Measurements from ENCODE around the gene PALLD. TPM values are rescaled to one million over a fixed set of nuclear protein-coding genes. Genes with fewer than 3 reads are reported as not detected.
"Not testable (repeated sequence)": the region's sequence is repeated elsewhere in the genome, so short reads cannot be mapped to it uniquely, and the experiment has no call there.

PALLD gene
- 15.7 and 18.3 TPM in 2 replicates for total RNA-seq (2021)
- long read RNA-seq, full-length matches to known transcripts, result 16 of 91 reads
- long read RNA-seq, partial matches to known transcripts, result 37 of 91 reads
- long read RNA-seq, other reads (novel, unspliced or antisense), result 38 of 91 reads

DNA sequence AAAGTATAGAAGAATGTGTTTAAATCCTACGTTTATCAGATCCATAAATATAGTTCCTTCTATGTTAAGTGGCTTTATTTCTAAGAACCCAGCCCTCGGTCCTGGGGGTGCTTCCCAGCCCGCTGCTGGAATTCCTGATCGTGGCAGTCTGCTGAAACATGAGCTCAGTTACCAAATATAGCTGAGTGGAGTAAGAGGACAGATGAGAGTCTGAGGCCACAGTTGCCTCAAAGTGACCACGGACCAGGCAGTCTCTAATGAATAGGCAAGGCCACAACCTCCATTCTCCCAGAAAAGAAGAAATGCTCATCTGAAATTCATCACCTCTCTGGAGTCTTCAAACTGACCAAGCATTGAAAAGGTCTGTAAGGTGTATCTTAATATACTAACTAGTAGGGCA is at the start of gene PALLD:
Gene PALLD (plus strand): TSS at position 219 of the 400 bp plus-strand sequence.
- H2BK5ac ChIP-seq (ENCODE audit: insufficient read length, low read length), result no peak within 1 kb of the TSS
- no peak within 1 kb of the TSS for H2BK20ac ChIP-seq (ENCODE audit: low read depth, low read length, poor library complexity, severe bottlenecking)
- H2BK15ac ChIP-seq (ENCODE audit: low read depth, low read length), result no peak within 1 kb of the TSS
- Mint-ChIP-seq H3K27ac (peak within 1 kb of the TSS in 1 of 3 experiments; percentile 56; a peak in 1 of 7 replicates), H3K9me3 (no peaks in the 10 kb centered on the region; a peak in 1 of 5 replicates), H3K4me3 (no peak within 1 kb of the TSS), H3K27me3 (ENCODE audit: low read depth) (no peaks in the 10 kb centered on the region), H3K36me3 (ENCODE audit: insufficient read depth in 1 of 3, low read depth in 3 of 3) (0 out of 7 replicates have a peak, but pooled peaks cover 0 to 4% (median 0%) of the 10 kb centered on the region in 3 experiments), H3K4me1 (peaks cover 13 to 18% of the 10 kb centered on the region in 2 experiments)
- H3K4me2 ChIP-seq (ENCODE audit: insufficient read depth, insufficient read length, low read length), result no peak within 1 kb of the TSS
- TF ChIP-seq, protein P1, sequence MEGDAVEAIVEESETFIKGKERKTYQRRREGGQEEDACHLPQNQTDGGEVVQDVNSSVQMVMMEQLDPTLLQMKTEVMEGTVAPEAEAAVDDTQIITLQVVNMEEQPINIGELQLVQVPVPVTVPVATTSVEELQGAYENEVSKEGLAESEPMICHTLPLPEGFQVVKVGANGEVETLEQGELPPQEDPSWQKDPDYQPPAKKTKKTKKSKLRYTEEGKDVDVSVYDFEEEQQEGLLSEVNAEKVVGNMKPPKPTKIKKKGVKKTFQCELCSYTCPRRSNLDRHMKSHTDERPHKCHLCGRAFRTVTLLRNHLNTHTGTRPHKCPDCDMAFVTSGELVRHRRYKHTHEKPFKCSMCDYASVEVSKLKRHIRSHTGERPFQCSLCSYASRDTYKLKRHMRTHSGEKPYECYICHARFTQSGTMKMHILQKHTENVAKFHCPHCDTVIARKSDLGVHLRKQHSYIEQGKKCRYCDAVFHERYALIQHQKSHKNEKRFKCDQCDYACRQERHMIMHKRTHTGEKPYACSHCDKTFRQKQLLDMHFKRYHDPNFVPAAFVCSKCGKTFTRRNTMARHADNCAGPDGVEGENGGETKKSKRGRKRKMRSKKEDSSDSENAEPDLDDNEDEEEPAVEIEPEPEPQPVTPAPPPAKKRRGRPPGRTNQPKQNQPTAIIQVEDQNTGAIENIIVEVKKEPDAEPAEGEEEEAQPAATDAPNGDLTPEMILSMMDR (conservative IDR thresholded peaks at IDR 0.05), result no peak
- H4K5ac ChIP-seq (ENCODE audit: insufficient read length, low read depth, low read length), result no peak within 1 kb of the TSS
- H3T11ph ChIP-seq (ENCODE audit: low read length), result no peak within 1 kb of the TSS
- no peak within 1 kb of the TSS for H3K23ac ChIP-seq (ENCODE audit: insufficient read length, low read depth, low read length)
- H3K4ac ChIP-seq (ENCODE audit: low read depth, low read length), result no peak within 1 kb of the TSS
- WGBS (ENCODE audit: extremely low coverage, insufficient read length, low lambda C conversion rate), result no CpG with 5 or more reads among the region's 5 CpGs
- H2AK5ac ChIP-seq (ENCODE audit: insufficient read length, low read length), result no peak within 1 kb of the TSS
- no peak for DNase-seq
- H3K9ac ChIP-seq (ENCODE audit: extremely low read depth, insufficient read length, low read length), result no peak within 1 kb of the TSS
- no peak within 1 kb of the TSS for H3K18ac ChIP-seq (ENCODE audit: insufficient read length, low read depth, low read length)
- no peak within 1 kb of the TSS for H2BK120ac ChIP-seq (ENCODE audit: low read depth, low read length, poor library complexity, severe bottlenecking)
- H3K14ac ChIP-seq (ENCODE audit: insufficient read depth, low read length), result no peak within 1 kb of the TSS
- no peak within 1 kb of the TSS for H4K8ac ChIP-seq (replicated peaks; ENCODE audit: insufficient read length, low read depth, low read length)
- H4K20me1 ChIP-seq (ENCODE audit: control insufficient read depth, insufficient read depth, insufficient read length), result no peaks in the 10 kb centered on the region
- H3K79me2 ChIP-seq (ENCODE audit: insufficient read depth, low read length), result no peaks in the 10 kb centered on the region
- no peak within 1 kb of the TSS for H2BK12ac ChIP-seq (ENCODE audit: insufficient read length, low read depth, low read length)
- no peak within 1 kb of the TSS for H3K56ac ChIP-seq (ENCODE audit: insufficient read length, low read depth, low read length)
- H3K23me2 ChIP-seq (ENCODE audit: insufficient read length, low read depth, low read length, poor library complexity, severe bottlenecking), result no peaks in the 10 kb centered on the region
- no peak within 1 kb of the TSS for H2AFZ ChIP-seq (ENCODE audit: low read length)
- no peaks in the 10 kb centered on the region for H3K79me1 ChIP-seq (ENCODE audit: insufficient read depth, low read depth, low read length, poor library complexity, severe bottlenecking)
- no peaks in the 10 kb centered on the region for H3K9me3 ChIP-seq (ENCODE audit: control insufficient read depth, low read depth, low read length)
- H3K4me1 ChIP-seq (ENCODE audit: insufficient read depth, low read length), result no peaks in the 10 kb centered on the region
- H4K91ac ChIP-seq (ENCODE audit: insufficient read length, low read depth, low read length), result no peak within 1 kb of the TSS
- no peaks in the 10 kb centered on the region for H3K27me3 ChIP-seq (ENCODE audit: insufficient read depth, low read length)
- no peak within 1 kb of the TSS for H3K27ac ChIP-seq (ENCODE audit: insufficient read length, low read depth, low read length)

DNA sequence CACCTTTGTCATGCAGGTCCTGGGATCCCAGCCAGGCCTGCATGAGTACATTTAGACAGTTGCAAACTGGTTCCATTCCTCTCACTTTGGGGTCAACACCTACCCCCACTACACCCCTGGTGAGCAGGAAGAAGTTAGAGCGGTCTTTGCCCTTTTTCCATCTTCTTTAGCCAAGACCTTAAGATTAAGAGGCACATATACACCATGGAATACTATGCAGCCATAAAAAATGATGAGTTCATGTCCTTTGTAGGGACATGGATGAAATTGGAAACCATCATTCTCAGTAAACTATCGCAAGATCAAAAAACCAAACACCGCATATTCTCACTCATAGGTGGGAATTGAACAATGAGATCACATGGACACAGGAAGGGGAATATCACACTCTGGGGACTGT is 47.8 kb upstream of the PALLD start:
- DNase-seq, result not testable (repeated sequence)
- no CpG with 5 or more reads among the region's 3 CpGs for WGBS (ENCODE audit: extremely low coverage, insufficient read length, low lambda C conversion rate)

More for the DNA sequence above, 47.8 kb upstream of the PALLD start:
- not testable (repeated sequence) for H3K4me1 Mint-ChIP-seq; H3K79me1 ChIP-seq (ENCODE audit: insufficient read depth, low read depth, low read length, poor library complexity, severe bottlenecking); H3K9me3 ChIP-seq (ENCODE audit: control insufficient read depth, low read depth, low read length); H2BK5ac ChIP-seq (ENCODE audit: insufficient read length, low read length); H3K14ac ChIP-seq (ENCODE audit: insufficient read depth, low read length); H3K4ac ChIP-seq (ENCODE audit: low read depth, low read length); H3K27me3 Mint-ChIP-seq (ENCODE audit: low read depth); H3K4me2 ChIP-seq (ENCODE audit: insufficient read depth, insufficient read length, low read length); H2BK15ac ChIP-seq (ENCODE audit: low read depth, low read length); H2AFZ ChIP-seq (ENCODE audit: low read length); H2BK120ac ChIP-seq (ENCODE audit: low read depth, low read length, poor library complexity, severe bottlenecking); H3K27me3 ChIP-seq (ENCODE audit: insufficient read depth, low read length); H3K36me3 Mint-ChIP-seq (ENCODE audit: insufficient read depth in 1 of 3, low read depth in 3 of 3); H2BK20ac ChIP-seq (ENCODE audit: low read depth, low read length, poor library complexity, severe bottlenecking); H3K56ac ChIP-seq (ENCODE audit: insufficient read length, low read depth, low read length); H4K91ac ChIP-seq (ENCODE audit: insufficient read length, low read depth, low read length); H3K4me1 ChIP-seq (ENCODE audit: insufficient read depth, low read length); H3K9me3 Mint-ChIP-seq; H3K23ac ChIP-seq (ENCODE audit: insufficient read length, low read depth, low read length); H2AK5ac ChIP-seq (ENCODE audit: insufficient read length, low read length); H4K20me1 ChIP-seq (ENCODE audit: control insufficient read depth, insufficient read depth, insufficient read length); H4K8ac ChIP-seq (replicated peaks; ENCODE audit: insufficient read length, low read depth, low read length); H2BK12ac ChIP-seq (ENCODE audit: insufficient read length, low read depth, low read length); H3K18ac ChIP-seq (ENCODE audit: insufficient read length, low read depth, low read length); H3K4me3 Mint-ChIP-seq; H4K5ac ChIP-seq (ENCODE audit: insufficient read length, low read depth, low read length); H3K27ac Mint-ChIP-seq; H3K79me2 ChIP-seq (ENCODE audit: insufficient read depth, low read length); H3K27ac ChIP-seq (ENCODE audit: insufficient read length, low read depth, low read length); H3K9ac ChIP-seq (ENCODE audit: extremely low read depth, insufficient read length, low read length); H3T11ph ChIP-seq (ENCODE audit: low read length); H3K23me2 ChIP-seq (ENCODE audit: insufficient read length, low read depth, low read length, poor library complexity, severe bottlenecking)

Data from H9 (cell line).